AG09309 (cell line): ENCODE data around the gene MYO16.

Experiments used
- DNase-seq: peaks from one replicate; pipeline ENCODE4 v3.0.0-alpha.2; 2010; ENCODE audit warnings: low read depth
- H3K4me3 ChIP-seq: 2 replicates; pipeline ENCODE4 v1.5.1; 2011; ENCODE audit warnings: mild to moderate bottlenecking, low read depth, low read length, moderate library complexity; ENCODE audit not compliant: control insufficient read depth
- CTCF ChIP-seq: IDR thresholded peaks from 2 replicates; pipeline ENCODE4 v1.5.1; 2011; ENCODE audit warnings: mild to moderate bottlenecking, low read depth, low read length, inconsistent platforms; ENCODE audit not compliant: insufficient read depth, control insufficient read depth; ENCODE audit errors: missing control alignments

MYO16 gene

GRCh38 chr13:108690726-108691125 lies 61.3 kb downstream of the MYO16 start:
- TF ChIP-seq CTCF = no peak
- no peak overlapping the region for H3K4me3 ChIP-seq
- no peak for DNase-seq

- no peak for DNase-seq
- TF ChIP-seq CTCF = no peak
- no peak overlapping the region for H3K4me3 ChIP-seq
Measured at GRCh38 chr13:108700422-108701170, 71.2 kb downstream of the MYO16 start.

- TF ChIP-seq CTCF = no peak
- H3K4me3 ChIP-seq = no peak overlapping the region
- no peak for DNase-seq
Measured at GRCh38 chr13:108702171-108702570, 72.8 kb downstream of the MYO16 start.

GRCh38 chr13:108705031-108705430 lies 75.6 kb downstream of the MYO16 start:
- no peak for TF ChIP-seq CTCF
- H3K4me3 ChIP-seq = no peak overlapping the region
- no peak for DNase-seq

- DNase-seq = no peak
- no peak overlapping the region for H3K4me3 ChIP-seq
- no peak for TF ChIP-seq CTCF
Measured at GRCh38 chr13:108707584-108707983, 78.2 kb downstream of the MYO16 start.

GRCh38 chr13:108708921-108709320 lies 79.5 kb downstream of the MYO16 start:
- H3K4me3 ChIP-seq = no peak overlapping the region
- no peak for DNase-seq
- TF ChIP-seq CTCF = no peak
